ENCODE results near the gene CYP8B1. TPM values are rescaled to one million over a fixed set of nuclear protein-coding genes. Genes with fewer than 3 reads are reported as not detected.

The CYP8B1 gene
- total and polyA plus RNA-seq, 2 of the 13 experiments (the other 11 are each of a cell fraction or from before 2014, with no cell fraction given): 0.58 to 2.0 TPM

DNA sequence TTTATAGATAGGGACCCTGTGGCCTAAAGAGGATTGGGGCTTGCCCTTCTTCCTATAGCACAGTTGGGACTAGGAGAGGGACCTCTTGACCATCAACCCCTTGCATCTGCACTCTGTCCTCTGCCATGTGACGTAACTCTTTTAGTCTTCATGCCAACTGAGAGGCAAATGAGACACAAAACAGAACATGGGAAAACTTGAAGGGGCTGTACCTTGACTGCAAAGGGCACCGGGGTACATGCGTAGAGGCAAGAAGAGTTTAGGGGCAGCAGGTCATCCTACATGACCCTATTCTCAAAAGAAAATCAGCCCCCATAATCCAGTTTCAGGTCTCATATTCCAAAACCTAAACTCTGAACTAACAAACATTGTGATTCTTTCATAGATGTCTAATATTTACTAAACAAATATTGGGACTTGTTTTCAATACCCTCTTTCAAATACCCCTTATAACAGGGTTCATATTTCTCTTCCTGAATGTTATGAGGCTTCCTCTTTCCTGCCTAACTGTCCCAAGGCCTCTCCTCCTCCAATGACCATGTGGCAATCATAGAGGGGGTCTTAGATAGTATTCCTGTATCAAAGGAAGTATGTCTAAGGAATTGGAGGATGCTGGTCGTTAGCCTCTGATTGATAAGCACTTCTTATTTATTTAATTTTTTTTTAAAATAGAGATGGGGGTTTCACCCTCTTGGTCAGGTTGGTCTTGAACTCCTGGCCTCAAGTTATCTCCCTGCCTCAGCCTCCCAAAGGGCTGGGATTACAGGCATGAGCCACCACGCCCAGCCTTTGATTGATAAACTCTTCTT is 45.8 kb downstream of the CYP8B1 start (continued):
- TF ChIP-seq, protein P1, sequence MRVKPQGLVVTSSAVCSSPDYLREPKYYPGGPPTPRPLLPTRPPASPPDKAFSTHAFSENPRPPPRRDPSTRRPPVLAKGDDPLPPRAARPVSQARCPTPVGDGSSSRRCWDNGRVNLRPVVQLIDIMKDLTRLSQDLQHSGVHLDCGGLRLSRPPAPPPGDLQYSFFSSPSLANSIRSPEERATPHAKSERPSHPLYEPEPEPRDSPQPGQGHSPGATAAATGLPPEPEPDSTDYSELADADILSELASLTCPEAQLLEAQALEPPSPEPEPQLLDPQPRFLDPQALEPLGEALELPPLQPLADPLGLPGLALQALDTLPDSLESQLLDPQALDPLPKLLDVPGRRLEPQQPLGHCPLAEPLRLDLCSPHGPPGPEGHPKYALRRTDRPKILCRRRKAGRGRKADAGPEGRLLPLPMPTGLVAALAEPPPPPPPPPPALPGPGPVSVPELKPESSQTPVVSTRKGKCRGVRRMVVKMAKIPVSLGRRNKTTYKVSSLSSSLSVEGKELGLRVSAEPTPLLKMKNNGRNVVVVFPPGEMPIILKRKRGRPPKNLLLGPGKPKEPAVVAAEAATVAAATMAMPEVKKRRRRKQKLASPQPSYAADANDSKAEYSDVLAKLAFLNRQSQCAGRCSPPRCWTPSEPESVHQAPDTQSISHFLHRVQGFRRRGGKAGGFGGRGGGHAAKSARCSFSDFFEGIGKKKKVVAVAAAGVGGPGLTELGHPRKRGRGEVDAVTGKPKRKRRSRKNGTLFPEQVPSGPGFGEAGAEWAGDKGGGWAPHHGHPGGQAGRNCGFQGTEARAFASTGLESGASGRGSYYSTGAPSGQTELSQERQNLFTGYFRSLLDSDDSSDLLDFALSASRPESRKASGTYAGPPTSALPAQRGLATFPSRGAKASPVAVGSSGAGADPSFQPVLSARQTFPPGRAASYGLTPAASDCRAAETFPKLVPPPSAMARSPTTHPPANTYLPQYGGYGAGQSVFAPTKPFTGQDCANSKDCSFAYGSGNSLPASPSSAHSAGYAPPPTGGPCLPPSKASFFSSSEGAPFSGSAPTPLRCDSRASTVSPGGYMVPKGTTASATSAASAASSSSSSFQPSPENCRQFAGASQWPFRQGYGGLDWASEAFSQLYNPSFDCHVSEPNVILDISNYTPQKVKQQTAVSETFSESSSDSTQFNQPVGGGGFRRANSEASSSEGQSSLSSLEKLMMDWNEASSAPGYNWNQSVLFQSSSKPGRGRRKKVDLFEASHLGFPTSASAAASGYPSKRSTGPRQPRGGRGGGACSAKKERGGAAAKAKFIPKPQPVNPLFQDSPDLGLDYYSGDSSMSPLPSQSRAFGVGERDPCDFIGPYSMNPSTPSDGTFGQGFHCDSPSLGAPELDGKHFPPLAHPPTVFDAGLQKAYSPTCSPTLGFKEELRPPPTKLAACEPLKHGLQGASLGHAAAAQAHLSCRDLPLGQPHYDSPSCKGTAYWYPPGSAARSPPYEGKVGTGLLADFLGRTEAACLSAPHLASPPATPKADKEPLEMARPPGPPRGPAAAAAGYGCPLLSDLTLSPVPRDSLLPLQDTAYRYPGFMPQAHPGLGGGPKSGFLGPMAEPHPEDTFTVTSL (CRISPR knock-in tag; IDR thresholded peaks at IDR 0.05; ENCODE audit: borderline replicate concordance): no peak
- no peak for TF ChIP-seq ZNF749 (CRISPR knock-in tag; IDR thresholded peaks at IDR 0.05; ENCODE audit: borderline replicate concordance)
- 0 out of 2 replicates have a peak, but pooled peaks have one; percentile 2 for TF ChIP-seq ZNF605 (CRISPR knock-in tag; IDR thresholded peaks at IDR 0.05)
- no peak for TF ChIP-seq TBP (CRISPR knock-in tag; IDR thresholded peaks at IDR 0.05)
- TF ChIP-seq, protein P2, sequence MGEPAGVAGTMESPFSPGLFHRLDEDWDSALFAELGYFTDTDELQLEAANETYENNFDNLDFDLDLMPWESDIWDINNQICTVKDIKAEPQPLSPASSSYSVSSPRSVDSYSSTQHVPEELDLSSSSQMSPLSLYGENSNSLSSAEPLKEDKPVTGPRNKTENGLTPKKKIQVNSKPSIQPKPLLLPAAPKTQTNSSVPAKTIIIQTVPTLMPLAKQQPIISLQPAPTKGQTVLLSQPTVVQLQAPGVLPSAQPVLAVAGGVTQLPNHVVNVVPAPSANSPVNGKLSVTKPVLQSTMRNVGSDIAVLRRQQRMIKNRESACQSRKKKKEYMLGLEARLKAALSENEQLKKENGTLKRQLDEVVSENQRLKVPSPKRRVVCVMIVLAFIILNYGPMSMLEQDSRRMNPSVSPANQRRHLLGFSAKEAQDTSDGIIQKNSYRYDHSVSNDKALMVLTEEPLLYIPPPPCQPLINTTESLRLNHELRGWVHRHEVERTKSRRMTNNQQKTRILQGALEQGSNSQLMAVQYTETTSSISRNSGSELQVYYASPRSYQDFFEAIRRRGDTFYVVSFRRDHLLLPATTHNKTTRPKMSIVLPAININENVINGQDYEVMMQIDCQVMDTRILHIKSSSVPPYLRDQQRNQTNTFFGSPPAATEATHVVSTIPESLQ (CRISPR knock-in tag; conservative IDR thresholded peaks at IDR 0.05): no peak
- no peak for TF ChIP-seq ZNF557 (CRISPR knock-in tag; IDR thresholded peaks at IDR 0.05)
- TF ChIP-seq SIX1 (CRISPR knock-in tag; IDR thresholded peaks at IDR 0.05; ENCODE audit: borderline replicate concordance): peak; percentile 91
- no peak for TF ChIP-seq TBX2 (CRISPR knock-in tag; IDR thresholded peaks at IDR 0.05; ENCODE audit: borderline replicate concordance)
- TF ChIP-seq HMG20A (CRISPR knock-in tag; IDR thresholded peaks at IDR 0.05; ENCODE audit: borderline replicate concordance): no peak
- TF ChIP-seq, protein P3, sequence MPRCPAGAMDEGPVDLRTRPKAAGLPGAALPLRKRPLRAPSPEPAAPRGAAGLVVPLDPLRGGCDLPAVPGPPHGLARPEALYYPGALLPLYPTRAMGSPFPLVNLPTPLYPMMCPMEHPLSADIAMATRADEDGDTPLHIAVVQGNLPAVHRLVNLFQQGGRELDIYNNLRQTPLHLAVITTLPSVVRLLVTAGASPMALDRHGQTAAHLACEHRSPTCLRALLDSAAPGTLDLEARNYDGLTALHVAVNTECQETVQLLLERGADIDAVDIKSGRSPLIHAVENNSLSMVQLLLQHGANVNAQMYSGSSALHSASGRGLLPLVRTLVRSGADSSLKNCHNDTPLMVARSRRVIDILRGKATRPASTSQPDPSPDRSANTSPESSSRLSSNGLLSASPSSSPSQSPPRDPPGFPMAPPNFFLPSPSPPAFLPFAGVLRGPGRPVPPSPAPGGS (CRISPR knock-in tag; IDR thresholded peaks at IDR 0.05): no peak
- no peak for TF ChIP-seq MTA1 (CRISPR knock-in tag; IDR thresholded peaks at IDR 0.05; ENCODE audit: borderline replicate concordance)
- no peak for TF ChIP-seq NBN (conservative IDR thresholded peaks at IDR 0.05)
- TF ChIP-seq ZNF441 (CRISPR knock-in tag; IDR thresholded peaks at IDR 0.05; ENCODE audit: borderline replicate concordance): no peak
- no peak for TF ChIP-seq SRF (IDR thresholded peaks at IDR 0.05; ENCODE audit: low read depth, low read length)
- no peak for TF ChIP-seq ZNF549 (CRISPR knock-in tag; IDR thresholded peaks at IDR 0.05)
- TF ChIP-seq ZNF569 (CRISPR knock-in tag; IDR thresholded peaks at IDR 0.05; ENCODE audit: borderline replicate concordance): no peak
- TF ChIP-seq ZNF44 (CRISPR knock-in tag; IDR thresholded peaks at IDR 0.05): no peak
- TF ChIP-seq ZNF615 (CRISPR knock-in tag; IDR thresholded peaks at IDR 0.05; ENCODE audit: borderline replicate concordance): no peak
- no peak for TF ChIP-seq HOXA3 (CRISPR knock-in tag; IDR thresholded peaks at IDR 0.05)
- no peak for TF ChIP-seq SNAPC2 (CRISPR knock-in tag; IDR thresholded peaks at IDR 0.05)

Data from HepG2 (cell line).